H1 (cell line): ENCODE measurements around the gene RCAN2. TPM values are rescaled to one million over a fixed set of nuclear protein-coding genes. Genes with fewer than 3 reads are reported as not detected.

Experiments used
- CTCF ChIA-PET: fragments of 300-600 bp; sonication (Branson Sonifier 250); formaldehyde crosslinking; loops from one replicate; lab custom pipeline; 2021; ENCODE audit not compliant: partially characterized antibody; lab: Charles Lee
- POLR2A ChIA-PET: fragments of 300-600 bp; sonication (Branson Sonifier 250); formaldehyde crosslinking; loops from one replicate; lab custom pipeline; 2021; ENCODE audit warnings: inconsistent platforms; ENCODE audit not compliant: partially characterized antibody; lab: Charles Lee
- DNase-seq, 2 experiments: peaks; one replicate each; pipeline versions ENCODE4 v3.0.0 to v3.0.0-alpha.2; 2010 to 2022; ENCODE audit warnings: low spot score in 2 of 2, low read depth in 1 of 2, mixed read lengths in 1 of 2
- FAIRE-seq: peaks from 2 replicates; lab custom pipeline; 2011; peaks lifted over from hg19 to GRCh38; lab: Jason Lieb, UNC
- H2AFZ ChIP-seq: 2 replicates; pipeline ENCODE4 v1.8.1; 2012; ENCODE audit warnings: low read length, inconsistent platforms
- H2AK5ac ChIP-seq: 2 replicates; pipeline ENCODE4 v1.6.1; 2013; ENCODE audit warnings: low read depth, low read length
- H2BK120ac ChIP-seq: replicated peaks from 2 replicates; pipeline ENCODE3; 2013; ENCODE audit warnings: low read depth, low read length, inconsistent platforms
- H2BK12ac ChIP-seq: 2 replicates; pipeline ENCODE4 v1.6.1; 2013; ENCODE audit warnings: low read depth, low read length
- H2BK15ac ChIP-seq: 2 replicates; pipeline ENCODE4 v1.6.1; 2013; ENCODE audit warnings: low read length
- H2BK20ac ChIP-seq: 2 replicates; pipeline ENCODE4 v1.6.1; 2013; ENCODE audit warnings: low read length
- H2BK5ac ChIP-seq: 2 replicates; pipeline ENCODE4 v1.6.1; 2013; ENCODE audit warnings: low read depth, low read length
- H3K14ac ChIP-seq: 2 replicates; pipeline ENCODE4 v1.6.1; 2013; ENCODE audit warnings: inconsistent platforms; ENCODE audit not compliant: insufficient read length
- H3K18ac ChIP-seq: 2 replicates; pipeline ENCODE4 v1.6.1; 2013; ENCODE audit warnings: low read length; ENCODE audit errors: extremely low read depth
- H3K23ac ChIP-seq: 2 replicates; pipeline ENCODE4 v1.6.1; 2013; ENCODE audit warnings: inconsistent platforms; ENCODE audit not compliant: insufficient read length
- H3K23me2 ChIP-seq: 2 replicates; pipeline ENCODE4 v1.6.1; 2013; ENCODE audit warnings: low read depth, low read length
- H3K27ac ChIP-seq: 2 replicates; pipeline ENCODE4 v1.6.1; 2011; ENCODE audit warnings: low read depth, low read length, inconsistent platforms
- H3K27me3 ChIP-seq, 4 experiments: replicated peaks in 1 of 4; 1 replicate in 1 of 4; 2 replicates in 3 of 4; pipeline versions ENCODE4 v1.6.1 to v1.8.1; 2011 to 2013; ENCODE audit warnings: low read length in 3 of 4, mild to moderate bottlenecking in 3 of 4, inconsistent platforms in 2 of 4, mixed read lengths in 2 of 4, moderate library complexity in 1 of 4; ENCODE audit not compliant: control insufficient read depth in 3 of 4, insufficient read depth in 3 of 4; ENCODE audit errors: extremely low read depth in 1 of 4
- H3K36me3 ChIP-seq, 4 experiments: 2 replicates each; pipeline versions ENCODE4 v1.6.1 to v1.8.1; 2011 to 2013; ENCODE audit warnings: mild to moderate bottlenecking in 4 of 4, low read length in 3 of 4, moderate library complexity in 2 of 4, control low read depth in 1 of 4, inconsistent platforms in 1 of 4; ENCODE audit not compliant: insufficient read depth in 4 of 4, control insufficient read depth in 2 of 4
- H3K4ac ChIP-seq: replicated peaks from 2 replicates; pipeline ENCODE3; 2013; ENCODE audit warnings: low read length, low read depth, mixed read lengths, inconsistent platforms; ENCODE audit not compliant: insufficient read length
- H3K4me1 ChIP-seq, 4 experiments: replicated peaks in 1 of 4; 1 replicate in 1 of 4; 2 replicates in 3 of 4; pipeline versions ENCODE4 v1.6.1 to v1.8.1; 2011 to 2013; ENCODE audit warnings: low read length in 3 of 4, inconsistent platforms in 2 of 4, mixed read lengths in 1 of 4; ENCODE audit not compliant: insufficient read depth in 4 of 4, control insufficient read depth in 3 of 4
- H3K4me2 ChIP-seq, 2 experiments: 2 replicates each; pipeline versions ENCODE4 v1.6.1 to v1.8.1; 2011 to 2013; ENCODE audit warnings: low read depth in 2 of 2, low read length in 2 of 2, control low read depth in 1 of 2, inconsistent platforms in 1 of 2, mild to moderate bottlenecking in 1 of 2; ENCODE audit not compliant: insufficient read depth in 1 of 2
- H3K4me3 ChIP-seq, 4 experiments: fragments of 200-600, 300-600 bp in 1 of 4; sonication (generic), shearing (Covaris generic), sonication (Bioruptor Twin) in 1 of 4; 2 replicates each; pipeline versions ENCODE4 v1.5.1 to v1.8.1; 2011 to 2016; ENCODE audit warnings: low read length in 4 of 4, low read depth in 3 of 4, control low read depth in 2 of 4, inconsistent platforms in 2 of 4, mild to moderate bottlenecking in 2 of 4, mixed read lengths in 1 of 4, moderate library complexity in 1 of 4; ENCODE audit not compliant: insufficient read depth in 2 of 4; ENCODE audit errors: extremely low read depth in 1 of 4
- H3K56ac ChIP-seq: replicated peaks from 2 replicates; pipeline ENCODE3; 2013; ENCODE audit warnings: low read depth, mild to moderate bottlenecking, mixed read lengths, low read length, inconsistent platforms; ENCODE audit not compliant: insufficient read length
- H3K79me1 ChIP-seq: 2 replicates; pipeline ENCODE4 v1.6.1; 2013; ENCODE audit warnings: low read depth, low read length, control low read depth
- H3K79me2 ChIP-seq, 2 experiments: 2 replicates each; pipeline versions ENCODE4 v1.6.1 to v1.8.1; 2012 to 2013; ENCODE audit warnings: low read length in 2 of 2, mild to moderate bottlenecking in 2 of 2, inconsistent platforms in 1 of 2; ENCODE audit not compliant: insufficient read depth in 2 of 2, control insufficient read depth in 1 of 2
- H3K9ac ChIP-seq, 4 experiments: replicated peaks in 1 of 4; 1 replicate in 1 of 4; 2 replicates in 3 of 4; pipeline versions ENCODE4 v1.6.1 to v1.8.1; 2011 to 2013; ENCODE audit warnings: low read depth in 3 of 4, low read length in 3 of 4, control low read depth in 2 of 4, mild to moderate bottlenecking in 2 of 4, moderate library complexity in 2 of 4, inconsistent platforms in 1 of 4; ENCODE audit errors: extremely low read depth in 1 of 4
- H3K9me3 ChIP-seq, 2 experiments: 2 replicates each; pipeline versions ENCODE4 v1.6.1 to v1.8.1; 2012 to 2013; ENCODE audit warnings: mild to moderate bottlenecking in 2 of 2, moderate library complexity in 2 of 2, control low read depth in 1 of 2, inconsistent platforms in 1 of 2, low read depth in 1 of 2, low read length in 1 of 2, mixed read lengths in 1 of 2; ENCODE audit not compliant: insufficient read depth in 2 of 2
- H4K20me1 ChIP-seq, 2 experiments: replicated peaks in 1 of 2; 2 replicates each; pipeline versions ENCODE3 to v1.8.1; 2011 to 2013; ENCODE audit warnings: inconsistent platforms in 2 of 2, low read length in 2 of 2, mild to moderate bottlenecking in 1 of 2; ENCODE audit not compliant: insufficient read depth in 2 of 2, control insufficient read depth in 1 of 2
- H4K5ac ChIP-seq: 2 replicates; pipeline ENCODE4 v1.6.1; 2013; ENCODE audit warnings: low read length, low read depth, mixed read lengths, inconsistent platforms; ENCODE audit not compliant: insufficient read length
- H4K8ac ChIP-seq: 2 replicates; pipeline ENCODE4 v1.8.0; 2013; ENCODE audit warnings: mild to moderate bottlenecking, moderate library complexity, low read length, inconsistent platforms; ENCODE audit not compliant: insufficient read depth; ENCODE audit errors: extremely low read depth
- H4K91ac ChIP-seq: replicated peaks from 2 replicates; pipeline ENCODE3; 2013; ENCODE audit warnings: low read length, mixed read lengths, inconsistent platforms; ENCODE audit not compliant: insufficient read length
- ATF2 ChIP-seq: IDR thresholded peaks from 2 replicates; pipeline ENCODE4 v1.6.1; 2012; ENCODE audit warnings: low read length, inconsistent platforms
- BACH1 ChIP-seq: IDR thresholded peaks from 2 replicates; pipeline ENCODE4 v1.6.1; 2012; ENCODE audit warnings: low read length, improper control_type of control experiment
- CREB1 ChIP-seq: IDR thresholded peaks from 2 replicates; pipeline ENCODE4 v1.6.1; 2012; ENCODE audit warnings: inconsistent platforms
- CTBP2 ChIP-seq: IDR thresholded peaks from 2 replicates; pipeline ENCODE4 v1.7.0; 2011; ENCODE audit warnings: borderline replicate concordance, mild to moderate bottlenecking, moderate library complexity, mixed read lengths, low read length; ENCODE audit not compliant: insufficient read depth, insufficient read length
- CTCF ChIP-seq, 3 experiments: IDR thresholded peaks; 1 replicate in 2 of 3; 2 replicates in 1 of 3; pipeline versions ENCODE4 v1.5.1 to v1.6.1; 2011; ENCODE audit warnings: low read length in 3 of 3, mild to moderate bottlenecking in 3 of 3, inconsistent platforms in 2 of 3, low read depth in 1 of 3, moderate library complexity in 1 of 3; ENCODE audit not compliant: insufficient read depth in 1 of 3; ENCODE audit errors: control extremely low read depth in 1 of 3
- KDM5A ChIP-seq: fragments of 200-600 bp; IDR thresholded peaks from 2 replicates; pipeline ENCODE4 v1.7.1; 2012; ENCODE audit warnings: mild to moderate bottlenecking, low read length, inconsistent platforms, mixed read lengths
- NRF1 ChIP-seq: IDR thresholded peaks from 2 replicates; pipeline ENCODE4 v1.6.1; 2011; ENCODE audit warnings: mild to moderate bottlenecking, low read depth, low read length, improper control_type of control experiment
- PHF8 ChIP-seq: fragments of 200-600 bp; sonication (generic); conservative IDR thresholded peaks from 2 replicates; pipeline ENCODE4 v1.7.1; 2012; ENCODE audit warnings: low read depth, mild to moderate bottlenecking, inconsistent platforms, low read length, moderate library complexity
- SRF ChIP-seq: IDR thresholded peaks from 2 replicates; pipeline ENCODE4 v1.6.1; 2011; ENCODE audit warnings: mild to moderate bottlenecking, low read depth, low read length, moderate library complexity
- WGBS, 2 experiments: shearing (Covaris generic) in 1 of 2; methylation state at CpG; one replicate each; pipeline versions ENCODE4 v1.1.6 to v1.1.7; 2013 to 2015; ENCODE audit warnings: low lambda C conversion rate in 2 of 2, mixed read lengths in 2 of 2, inconsistent platforms in 1 of 2, low coverage in 1 of 2, missing lambda C conversion rate in 1 of 2; ENCODE audit not compliant: insufficient replicate concordance in 2 of 2, insufficient coverage in 1 of 2, insufficient read length in 1 of 2; ENCODE audit errors: extremely low coverage in 1 of 2, missing lambda C conversion rate in 1 of 2; 5-methylcytosine and 5-hydroxymethylcytosine counted together
- polyA plus RNA-seq, 7 experiments: library from polyadenylated mRNA; depleted of rRNA in 3 of 7; stranded (reverse) in 5 of 7; unstranded in 2 of 7; fragments of >200 nt in 5 of 7; fragments of 200-250 nt in 2 of 7; gene quantifications; 1 replicate in 5 of 7; 2 replicates in 1 of 7; 4 replicates in 1 of 7; pipeline versions ENCODE4 v1.2.1 to v1.2.3, GENCODE V29; 2011 to 2013; ENCODE audit warnings: missing spikeins in 2 of 7, mixed read lengths in 2 of 7
- total RNA-seq: library from RNA; stranded (reverse); fragmentation: NEBNext Ultra II Directional; extraction: Animal tissue kit (Norgen Biotek cat#: 25700); gene quantifications from 2 replicates; pipeline ENCODE4 v1.2.1, GENCODE V29; 2021

Gene RCAN2
- total and polyA plus RNA-seq, 2 of the 8 experiments (the other 6 are each of a cell fraction or from before 2014, with no cell fraction given): 5.0 to 8.5 TPM

GRCh38 chr6:46287043-46287442 lies 204.2 kb downstream of the RCAN2 start:
- no peak overlapping the region for H3K4ac ChIP-seq
- H2BK5ac ChIP-seq: no peak overlapping the region
- no peaks in the 10 kb centered on the region for H4K20me1 ChIP-seq
- no peak overlapping the region for H4K8ac ChIP-seq
- H3K14ac ChIP-seq: no peak overlapping the region
- H3K4me3 ChIP-seq: no peak overlapping the region
- CTCF ChIA-PET: interaction anchor here (1.0 kb wide), 1 partner anchor 14 kb away, joined by 3 read pairs; no protein-coding TSS in a partner anchor
- H2BK15ac ChIP-seq: no peak overlapping the region
- no peak overlapping the region for H2AK5ac ChIP-seq
- no peak overlapping the region for H2AFZ ChIP-seq
- no peak overlapping the region for H4K91ac ChIP-seq
- no peaks in the 10 kb centered on the region for H3K79me2 ChIP-seq
- H3K4me1 ChIP-seq: no peaks in the 10 kb centered on the region; a peak in 2 of 7 replicates
- no peaks in the 10 kb centered on the region for H3K79me1 ChIP-seq
- no peak overlapping the region for H3K27ac ChIP-seq
- no peaks in the 10 kb centered on the region for H3K9me3 ChIP-seq
- 74% methylated on average over 2 of the region's 2 CpGs; no CpG with 5 or more reads in 1 of the 2 experiments for WGBS, 2 experiments
- H3K18ac ChIP-seq: no peak overlapping the region
- no peak overlapping the region for H3K56ac ChIP-seq
- no peak for TF ChIP-seq KDM5A
- TF ChIP-seq NRF1: no peak
- no peak for TF ChIP-seq CTCF (IDR thresholded peaks at IDR 0.05; ENCODE audit: control extremely low read depth in 1 of 3, insufficient read depth in 1 of 3, low read depth in 1 of 3, low read length in 3 of 3)
- TF ChIP-seq BACH1: no peak
- TF ChIP-seq ATF2: no peak
- TF ChIP-seq PHF8: no peak
- no peak for TF ChIP-seq CREB1
- TF ChIP-seq SRF: no peak
- no peak for TF ChIP-seq CTBP2
- TF ChIP-seq, all 59 proteins: peak for 0
- DNase-seq (no peak), FAIRE-seq (no peak)
- POLR2A ChIA-PET: no interaction called here
- Histone ChIP-seq H4K5ac (no peak overlapping the region), H3K4me2 (no peak overlapping the region), H3K36me3 (no peaks in the 10 kb centered on the region; a peak in 1 of 8 replicates), H2BK12ac (no peak overlapping the region), H2BK20ac (no peak overlapping the region), H3K9ac (no peak overlapping the region), H3K23ac (no peak overlapping the region), H3K27me3 (no peaks in the 10 kb centered on the region), H2BK120ac (no peak overlapping the region), H3K23me2 (no peaks in the 10 kb centered on the region)
